ENCODE results near the gene ST3GAL2. TPM values are rescaled to one million over a fixed set of nuclear protein-coding genes. Genes with fewer than 3 reads are reported as not detected.

ST3GAL2 gene
- 7.7 and 10.3 TPM in 2 replicates for total RNA-seq (2022)
- Bru-seq, nascent RNA, result percentile 51 among the genes with signal in this experiment
- percentile 62 among the genes with signal in this experiment for BruChase-seq, experiment 1, labeled RNA remaining after a 6-hour chase
- BruChase-seq, experiment 2, labeled RNA remaining after a 2-hour chase, result percentile 57 among the genes with signal in this experiment
- long read RNA-seq, full-length matches to known transcripts, result 7 of 13 reads
- long read RNA-seq, partial matches to known transcripts, result 1 of 13 reads
- long read RNA-seq, other reads (novel, unspliced or antisense), result 5 of 13 reads

- intact Hi-C loops (cut with micrococcal nuclease), result loop anchor here (1.0 kb wide), 1 partner anchor 58 kb away; no protein-coding TSS in a partner anchor
- H3K4me3 Mint-ChIP-seq (ENCODE audit: unreplicated experiment), result peak within 1 kb of the TSS; percentile 76
- ChIA-PET CTCF (interaction anchor here (0.5 to 0.9 kb wide), 6 partner anchors 17 to 69 kb away, joined by 3 read pairs; no protein-coding TSS in a partner anchor), POLR2A (interaction anchor here (0.6 to 3.9 kb wide), 9 partner anchors 11 to 92 kb away, joined by 3 to 25 read pairs (median 5); partner anchors contain the start of genes COG4, DDX19A and FCSK)
- peak; percentile 5 for TF ChIP-seq CTCF (IDR thresholded peaks at IDR 0.05; ENCODE audit: unreplicated experiment)
- H3K27ac Mint-ChIP-seq (ENCODE audit: low read depth, unreplicated experiment), result peak within 1 kb of the TSS; percentile 43
- H3K9me3 Mint-ChIP-seq (ENCODE audit: unreplicated experiment), result no peaks in the 10 kb centered on the region
- no peaks in the 10 kb centered on the region for H3K36me3 Mint-ChIP-seq (ENCODE audit: insufficient read depth, unreplicated experiment)
- peaks cover 12% of the 10 kb centered on the region for H3K4me1 Mint-ChIP-seq (ENCODE audit: insufficient read depth, unreplicated experiment)
- peak; percentile 94 for DNase-seq (ENCODE audit: unreplicated experiment)
- no TSS peak for BruUV-seq (replicated peaks)
- H3K27me3 Mint-ChIP-seq (ENCODE audit: insufficient read depth, unreplicated experiment), result no peaks in the 10 kb centered on the region
Observed at GRCh38 chr16:70438969-70439862, at the start of gene ST3GAL2. Gene ST3GAL2 (minus strand): TSS chr16:70439100. CDS start chr16:70398530, 40,570 bp downstream.

GRCh38 chr16:70484867-70485266, 46.0 kb upstream of the ST3GAL2 start:
- intact Hi-C loops (cut with micrococcal nuclease), result no loop called here
- Mint-ChIP-seq H3K27me3 (ENCODE audit: insufficient read depth, unreplicated experiment) (no peaks in the 10 kb centered on the region), H3K27ac (ENCODE audit: low read depth, unreplicated experiment) (no peak overlapping the region), H3K4me3 (ENCODE audit: unreplicated experiment) (no peak overlapping the region), H3K36me3 (ENCODE audit: insufficient read depth, unreplicated experiment) (peaks cover 49% of the 10 kb centered on the region), H3K4me1 (ENCODE audit: insufficient read depth, unreplicated experiment) (no peaks in the 10 kb centered on the region), H3K9me3 (ENCODE audit: unreplicated experiment) (no peaks in the 10 kb centered on the region)
- ChIA-PET POLR2A (interaction anchor here (1.2 kb wide), 1 partner anchor 107 kb away, joined by 3 read pairs; no protein-coding TSS in a partner anchor), CTCF (interaction anchor here (0.6 to 0.9 kb wide), 3 partner anchors 14 to 94 kb away, joined by 4 to 10 read pairs (median 5); no protein-coding TSS in a partner anchor)
- DNase-seq (ENCODE audit: unreplicated experiment), result no peak
- BruUV-seq (replicated peaks), result no TSS peak
- no peak for TF ChIP-seq CTCF (IDR thresholded peaks at IDR 0.05; ENCODE audit: unreplicated experiment)

- H3K4me3 Mint-ChIP-seq (ENCODE audit: unreplicated experiment), result no peak overlapping the region
- peaks cover 35% of the 10 kb centered on the region for H3K36me3 Mint-ChIP-seq (ENCODE audit: insufficient read depth, unreplicated experiment)
- intact Hi-C loops (cut with micrococcal nuclease), result no loop called here
- no peaks in the 10 kb centered on the region for H3K9me3 Mint-ChIP-seq (ENCODE audit: unreplicated experiment)
- H3K4me1 Mint-ChIP-seq (ENCODE audit: insufficient read depth, unreplicated experiment), result no peaks in the 10 kb centered on the region
- POLR2A ChIA-PET, result interaction anchor here (0.8 kb wide), 1 partner anchor 102 kb away, joined by 3 read pairs; no protein-coding TSS in a partner anchor
- BruUV-seq (replicated peaks), result no TSS peak
- H3K27ac Mint-ChIP-seq (ENCODE audit: low read depth, unreplicated experiment), result no peak overlapping the region
- TF ChIP-seq CTCF (IDR thresholded peaks at IDR 0.05; ENCODE audit: unreplicated experiment), result no peak
- DNase-seq (ENCODE audit: unreplicated experiment), result no peak
- CTCF ChIA-PET, result no interaction called here
- no peaks in the 10 kb centered on the region for H3K27me3 Mint-ChIP-seq (ENCODE audit: insufficient read depth, unreplicated experiment)
Observed at GRCh38 chr16:70483426-70483825, 44.5 kb upstream of the ST3GAL2 start.

GRCh38 chr16:70482624-70483023, 43.7 kb upstream of the ST3GAL2 start:
- peaks cover 34% of the 10 kb centered on the region for H3K36me3 Mint-ChIP-seq (ENCODE audit: insufficient read depth, unreplicated experiment)
- H3K4me1 Mint-ChIP-seq (ENCODE audit: insufficient read depth, unreplicated experiment), result no peaks in the 10 kb centered on the region
- DNase-seq (ENCODE audit: unreplicated experiment), result no peak
- BruUV-seq (replicated peaks), result no TSS peak
- no peak for TF ChIP-seq CTCF (IDR thresholded peaks at IDR 0.05; ENCODE audit: unreplicated experiment)
- intact Hi-C loops (cut with micrococcal nuclease), result no loop called here
- H3K27me3 Mint-ChIP-seq (ENCODE audit: insufficient read depth, unreplicated experiment), result no peaks in the 10 kb centered on the region
- ChIA-PET POLR2A (interaction anchor here (1.0 to 1.2 kb wide), 2 partner anchors 10 to 11 kb away, joined by 3 to 7 read pairs; no protein-coding TSS in a partner anchor), CTCF (interaction anchor here (0.6 kb wide), 1 partner anchor 149 kb away, joined by 4 read pairs; no protein-coding TSS in a partner anchor)
- no peak overlapping the region for H3K4me3 Mint-ChIP-seq (ENCODE audit: unreplicated experiment)
- H3K27ac Mint-ChIP-seq (ENCODE audit: low read depth, unreplicated experiment), result no peak overlapping the region
- no peaks in the 10 kb centered on the region for H3K9me3 Mint-ChIP-seq (ENCODE audit: unreplicated experiment)
